Fibroblast of the conjunctiva (primary cell): ENCODE measurements around the gene C2orf74.
"Not testable (repeated sequence)": the region's sequence is repeated elsewhere in the genome, so short reads cannot be mapped to it uniquely, and the experiment has no call there.

ENCODE experiments used
- DNase-seq: peaks from one replicate; pipeline ENCODE4 v3.0.0-alpha.2; 2010; ENCODE audit warnings: low read depth

Gene C2orf74

GRCh38 chr2:61161888-61162287 lies at the start of gene C2orf74:
Gene C2orf74 (plus strand): TSS chr2:61162188. CDS start chr2:61162515, 327 bp downstream.
- DNase-seq, result no peak

GRCh38 chr2:61114147-61114546 lies 47.8 kb upstream of the C2orf74 start:
- no peak for DNase-seq

DNA sequence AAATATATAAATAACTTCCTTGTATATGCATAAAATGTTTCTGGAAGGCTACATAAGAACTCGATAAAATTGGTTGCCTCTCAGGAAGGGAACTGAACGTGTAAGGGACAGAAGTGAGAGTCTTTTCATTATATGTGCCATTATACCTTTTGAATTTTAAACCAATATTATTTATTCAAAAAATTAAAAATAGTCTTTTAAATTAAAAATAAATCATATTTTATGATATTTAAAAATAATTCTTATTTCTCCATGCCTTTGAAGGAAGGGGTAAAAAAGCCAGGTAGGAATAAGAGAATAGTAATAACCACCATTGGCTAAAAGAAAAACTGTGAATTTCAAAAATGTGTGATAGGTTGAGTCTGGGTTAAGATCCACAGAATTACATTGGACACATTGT lies 45.7 kb upstream of the C2orf74 start:
- DNase-seq, result no peak

GRCh38 chr2:61117534-61117933 lies 44.5 kb upstream of the C2orf74 start:
- no peak for DNase-seq

- no peak for DNase-seq
Observed at GRCh38 chr2:61125123-61125710, 36.8 kb upstream of the C2orf74 start.

- no peak for DNase-seq
Observed at GRCh38 chr2:61125798-61126197, 36.2 kb upstream of the C2orf74 start.

DNA sequence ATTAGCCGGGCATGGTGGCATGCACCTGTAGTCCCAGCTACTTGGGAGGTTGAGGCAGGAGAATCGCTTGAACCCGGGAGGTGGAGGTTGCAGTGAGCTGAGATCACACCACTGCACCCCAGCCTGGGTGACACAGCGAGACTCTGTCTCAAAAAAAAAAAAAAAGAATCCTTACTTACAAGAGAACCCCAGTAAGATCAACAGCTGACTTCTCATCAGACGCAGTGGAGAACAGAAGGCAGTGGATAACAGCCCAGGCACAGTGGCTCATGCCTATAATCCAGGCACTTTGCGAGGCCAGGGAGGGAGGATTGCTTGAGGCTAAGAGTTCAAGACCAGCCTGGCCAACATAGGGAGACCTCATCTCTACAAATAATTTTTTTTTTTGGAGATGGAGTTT lies 33.9 kb upstream of the C2orf74 start:
- DNase-seq, result not testable (repeated sequence)

- DNase-seq, result no peak
Observed at GRCh38 chr2:61134141-61134540, 27.8 kb upstream of the C2orf74 start.

- DNase-seq, result peak; percentile 37
Observed at GRCh38 chr2:61135510-61135909, 26.5 kb upstream of the C2orf74 start.

GRCh38 chr2:61138859-61139258 lies 23.1 kb upstream of the C2orf74 start:
- DNase-seq, result no peak

DNA sequence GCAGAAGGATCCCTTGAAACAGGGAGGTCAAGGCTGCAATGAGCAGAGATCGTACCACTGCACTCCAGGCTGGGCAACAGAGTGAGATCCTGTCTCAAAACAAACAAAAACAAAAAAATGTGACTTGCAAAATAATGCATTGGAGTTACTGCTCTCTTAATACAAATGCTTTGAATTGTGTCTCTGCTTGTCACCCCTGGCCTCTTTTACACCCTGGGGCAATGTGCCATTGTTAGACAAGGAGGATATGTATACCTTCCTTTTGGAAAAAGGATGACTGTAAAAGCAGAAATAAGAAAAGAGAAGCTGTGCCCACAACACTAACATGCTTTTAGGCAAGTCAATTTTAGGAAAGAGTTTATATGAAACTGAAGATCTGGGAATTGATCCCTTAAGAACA lies 20.8 kb upstream of the C2orf74 start:
- DNase-seq, result no peak

DNA sequence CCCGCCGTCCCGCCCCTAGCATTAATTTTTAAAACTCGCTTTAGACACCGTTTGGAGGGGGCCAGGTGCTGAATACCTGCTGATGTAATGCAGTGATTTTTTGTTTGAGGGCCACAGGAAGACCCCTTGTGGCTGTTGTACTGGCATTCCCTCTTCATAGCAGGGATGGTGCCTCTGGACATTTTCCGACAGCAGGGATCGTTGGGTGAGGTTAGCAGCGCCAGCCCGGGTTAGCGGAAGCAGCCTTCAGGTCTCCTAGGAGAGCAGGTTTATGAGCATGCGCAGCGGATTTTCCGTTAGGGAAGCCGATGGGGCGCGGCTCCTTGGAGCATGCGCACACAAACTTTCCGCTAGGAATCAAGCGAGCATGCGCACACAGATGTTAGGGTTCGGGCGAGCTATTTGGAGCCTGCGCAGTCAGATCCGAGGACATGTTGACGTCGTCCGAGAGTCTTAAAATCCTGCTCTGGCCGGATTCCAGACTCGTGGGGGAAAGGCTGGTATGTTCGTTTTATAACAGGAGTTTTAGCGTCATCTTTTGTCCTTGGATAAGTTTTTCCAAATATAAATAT lies 17.2 kb upstream of the C2orf74 start:
- peak; percentile 98 for DNase-seq

- DNase-seq, result no peak
Observed at GRCh38 chr2:61145990-61146389, 16.0 kb upstream of the C2orf74 start.

GRCh38 chr2:61148091-61148490 lies 13.9 kb upstream of the C2orf74 start:
- DNase-seq, result not testable (repeated sequence)

DNA sequence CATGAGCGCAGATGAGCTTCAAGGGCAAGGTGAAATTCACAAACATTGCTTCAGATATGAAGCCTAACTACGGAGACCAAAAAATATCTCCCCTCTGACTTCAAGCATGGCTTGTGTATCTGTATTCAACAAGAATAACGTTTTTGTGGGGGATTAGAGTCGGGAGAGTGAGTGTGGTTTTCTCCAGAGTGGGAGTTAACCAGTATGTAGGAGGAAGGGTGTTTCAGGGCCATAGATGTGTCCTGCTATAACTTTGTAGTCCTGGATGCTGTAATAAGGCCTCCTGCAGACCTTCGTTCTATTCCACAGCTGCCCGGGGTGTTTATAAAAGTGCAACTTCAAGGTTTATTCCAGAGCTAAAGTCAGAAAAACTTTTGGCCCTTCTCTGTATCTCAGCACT lies 12.9 kb upstream of the C2orf74 start:
- DNase-seq, result no peak

DNA sequence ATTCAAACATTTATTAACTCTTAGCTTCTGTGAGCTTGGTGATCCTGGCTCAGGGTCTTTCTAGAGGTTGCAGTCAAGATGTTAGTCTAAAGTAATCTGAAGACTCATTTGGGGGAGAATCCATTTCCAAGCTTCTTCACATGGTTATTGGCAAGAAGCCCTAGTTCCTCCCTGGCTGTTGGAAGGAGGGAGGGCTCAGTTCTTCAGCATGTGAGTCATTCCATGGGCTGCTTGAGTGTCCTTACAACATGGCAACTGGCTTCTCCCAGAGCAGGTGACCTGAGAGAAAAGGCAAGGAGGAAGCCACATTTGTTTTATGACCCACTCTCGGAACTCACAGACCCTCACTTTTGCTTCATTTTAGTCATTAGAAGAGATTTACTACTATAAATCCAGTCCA lies 10.6 kb upstream of the C2orf74 start:
- no peak for DNase-seq

DNA sequence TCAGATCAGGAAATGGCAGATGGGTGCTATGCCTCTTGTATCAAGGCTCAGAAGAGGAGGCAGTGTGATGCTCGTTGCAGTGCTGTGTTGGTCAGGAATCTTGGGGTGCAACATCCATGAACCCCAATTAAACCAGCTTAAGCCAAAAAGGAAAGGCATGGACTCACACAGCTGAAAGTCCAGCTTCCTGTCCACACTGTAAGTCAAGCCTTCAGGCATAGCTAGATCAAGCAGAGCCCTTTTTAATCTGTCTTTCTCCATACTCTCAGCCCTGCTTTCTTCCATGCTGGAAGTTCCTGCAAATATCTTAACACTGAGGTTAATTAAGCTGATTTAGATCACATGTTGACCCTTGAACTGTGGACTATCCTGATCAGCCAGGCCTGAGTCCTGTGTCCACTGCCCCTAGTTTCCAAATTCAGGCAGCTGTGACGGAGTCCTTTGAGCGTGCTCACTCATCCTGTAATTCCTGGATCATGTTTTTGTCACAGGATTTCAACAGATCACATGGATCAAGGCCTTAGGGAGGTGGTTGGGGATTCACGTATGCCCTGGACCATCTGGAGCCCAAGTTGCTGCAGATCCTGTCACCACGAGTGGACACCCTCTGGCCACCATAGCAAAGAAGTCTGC lies 4.5 kb upstream of the C2orf74 start:
- no peak for DNase-seq

- no peak for DNase-seq
Observed at GRCh38 chr2:61158356-61158955, 3.5 kb upstream of the C2orf74 start.

DNA sequence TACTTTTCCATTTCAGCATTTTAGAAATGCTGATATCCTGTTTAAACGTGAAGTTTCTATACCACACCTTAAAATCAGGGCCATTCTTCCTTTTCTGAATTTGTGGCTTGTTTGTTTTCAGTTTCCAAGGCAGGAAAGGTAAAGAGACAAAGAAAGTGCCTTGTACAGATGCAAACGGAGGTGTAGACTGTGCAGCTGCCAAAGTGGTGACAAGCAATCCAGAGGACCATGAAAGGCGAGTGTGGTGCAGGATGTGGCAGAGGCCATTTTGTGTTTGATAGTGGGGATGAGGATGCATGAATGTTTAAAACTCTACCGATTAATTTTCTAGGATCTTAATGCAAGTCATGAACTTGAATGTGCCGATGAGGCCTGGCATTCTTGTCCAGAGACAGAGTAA lies 733 bp downstream of the C2orf74 start:
- DNase-seq, result no peak

- not testable (repeated sequence) for DNase-seq
Observed at GRCh38 chr2:61165082-61165481, 3.1 kb downstream of the C2orf74 start.

DNA sequence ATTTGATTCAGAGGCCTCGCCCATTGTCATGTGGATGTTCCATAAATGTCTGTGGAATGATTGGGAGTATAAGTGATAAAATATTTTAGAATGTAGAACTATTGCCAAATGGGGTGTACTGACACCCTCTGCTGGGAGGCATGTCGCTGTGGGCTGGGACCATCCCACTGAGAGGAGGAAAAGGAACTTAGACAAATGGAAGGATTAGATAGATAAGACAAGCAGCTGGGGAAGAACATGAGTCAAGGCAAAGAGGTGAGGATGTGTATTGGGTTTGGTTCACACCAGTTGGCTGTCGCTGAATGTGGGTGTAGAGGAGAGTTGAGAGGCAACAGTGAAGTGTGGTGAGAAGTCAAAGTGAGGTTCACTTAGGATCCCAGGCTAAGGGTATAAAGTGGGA lies 4.0 kb downstream of the C2orf74 start:
- DNase-seq, result no peak

GRCh38 chr2:61167579-61167978 lies 5.6 kb downstream of the C2orf74 start:
- DNase-seq, result no peak

DNA sequence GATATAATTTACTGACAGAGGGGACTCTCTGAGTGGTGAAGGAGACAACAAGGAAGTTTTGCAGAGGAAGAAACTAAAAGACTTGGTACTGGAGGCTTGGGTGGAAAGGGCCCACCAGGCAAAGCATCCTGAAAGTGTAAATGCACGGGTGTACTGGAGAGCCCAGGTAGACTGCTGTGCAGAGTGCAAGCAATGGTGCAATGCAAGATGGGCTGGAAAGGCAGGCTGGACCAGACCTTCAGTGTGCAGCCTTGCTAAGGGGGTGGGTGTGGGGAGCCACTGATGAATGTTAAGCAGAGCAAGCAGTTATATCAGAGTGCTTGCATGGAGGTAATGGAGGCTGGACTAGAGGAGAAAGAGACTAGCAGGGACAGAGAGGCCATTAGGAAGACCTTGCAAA lies 10.7 kb downstream of the C2orf74 start:
- DNase-seq, result no peak
